ENCODE data around the gene DNM3. TPM values are rescaled to one million over a fixed set of nuclear protein-coding genes. Genes with fewer than 3 reads are reported as not detected.

DNM3 gene
- total RNA-seq, 1 experiment from 2014 or later = 0.71 TPM

Small RNA genes lying within 50 kb of the gene (microRNA-seq; reads per million reads assigned to microRNA genes)
- gene MIR199A2 = 40.7 reads per million, percentile 54 among the genes with 10 or more reads in this experiment
- not detected for gene MIR3120

Other genes with a start within 250 kb of the DNM3 start
- gene MYOCOS, start 219.3 kb upstream of the DNM3 start, total RNA-seq (2021) = 0.41 TPM in 1 of 2 replicates, not detected in the other
- not detected in 2 replicates for gene MYOC, start 188.8 kb upstream of the DNM3 start, total RNA-seq (2021)
- gene VAMP4, start 99.4 kb upstream of the DNM3 start, total RNA-seq (2021) = 8.9 and 12.7 TPM in 2 replicates
- 46.5 and 49.9 TPM in 2 replicates for gene METTL13, start 59.8 kb upstream of the DNM3 start, total RNA-seq (2021)

Measured in A673 (cell line).